Stimulated activated CD8-positive, alpha-beta memory T cell treated with anti-CD3 and anti-CD28 coated beads, Interleukin-12 subunit alpha, Interleukin-12 subunit beta, amount 100 ng/mL, for 1 hour (primary cell): ENCODE measurements around the gene ZNF418.
"Not testable (repeated sequence)": the region's sequence is repeated elsewhere in the genome, so short reads cannot be mapped to it uniquely, and the experiment has no call there.

Source experiments
- DNase-seq: peaks from one replicate; pipeline ENCODE4 v3.0.0-alpha.2; 2020; ENCODE audit warnings: low read depth

Gene ZNF418

GRCh38 chr19:57888560-57889231 is 46.5 kb downstream of the ZNF418 start, which contains the start of gene ZNF814:
Gene ZNF814 (minus strand): TSS chr19:57889037. CDS start chr19:57888802, 235 bp downstream.
- DNase-seq = peak; percentile 71

DNA sequence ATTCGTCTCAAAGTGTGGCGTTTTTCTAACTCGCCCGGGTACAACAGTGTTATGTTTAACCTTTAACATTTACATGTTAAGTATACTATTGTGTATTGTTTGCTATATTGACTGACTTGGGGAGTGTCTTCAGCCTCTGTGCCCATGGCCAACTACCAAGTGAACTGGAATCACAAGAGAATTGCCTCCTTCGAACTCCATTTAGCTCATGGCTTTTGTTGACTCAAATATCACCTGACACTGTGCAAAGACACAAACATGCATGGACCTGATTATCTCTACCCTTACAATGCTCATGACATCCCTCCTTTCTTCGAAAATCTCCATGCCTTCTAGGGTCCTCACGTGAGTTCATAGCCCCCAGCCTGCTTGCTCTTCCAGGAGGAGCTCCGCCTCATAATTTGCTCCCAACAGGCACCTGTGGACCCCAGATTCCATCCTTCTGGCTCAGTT is 47.1 kb downstream of the ZNF418 start:
- no peak for DNase-seq

- DNase-seq = no peak
Measured at GRCh38 chr19:57887195-57887941, 47.8 kb downstream of the ZNF418 start.

DNA sequence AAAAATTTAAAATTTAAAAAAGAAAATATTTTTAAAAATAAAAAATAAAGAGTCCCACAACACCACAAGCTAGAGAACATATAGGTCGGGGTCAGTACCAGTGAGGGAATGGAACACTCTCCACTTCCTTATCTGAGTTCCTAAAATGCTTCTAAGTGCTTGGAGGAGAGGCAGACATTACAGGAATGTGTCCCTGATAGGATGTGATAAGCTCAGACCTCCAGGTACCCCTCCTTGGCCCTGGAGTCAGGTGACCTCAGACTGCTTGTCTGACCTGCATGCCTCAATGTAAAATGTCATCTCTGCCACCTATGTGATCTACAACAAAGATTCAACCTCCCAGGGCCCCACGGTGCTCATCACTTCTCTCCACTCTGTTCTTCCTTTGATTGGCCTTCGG is 49.2 kb downstream of the ZNF418 start:
- DNase-seq = no peak

- not testable (repeated sequence) for DNase-seq
Measured at GRCh38 chr19:57873883-57874799, 61.1 kb downstream of the ZNF418 start.

DNA sequence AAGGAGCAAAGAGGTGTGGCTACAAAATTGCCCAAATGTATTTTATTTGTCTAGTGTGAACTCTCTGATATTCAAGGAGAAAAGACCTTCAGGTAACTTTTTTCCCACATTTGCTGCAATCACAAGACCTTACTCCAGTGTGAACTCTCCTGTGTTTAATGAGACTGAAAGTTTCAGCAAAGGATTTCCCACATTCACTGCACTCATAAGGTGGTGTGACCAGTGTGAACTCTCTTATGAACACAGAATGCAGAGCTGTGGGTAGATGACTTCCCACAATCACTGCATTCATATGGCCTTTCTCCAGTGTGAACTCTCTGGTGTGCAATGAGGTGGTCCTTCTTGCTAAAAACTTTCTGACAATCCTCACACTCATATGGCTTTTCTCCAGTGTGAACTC is 62.8 kb downstream of the ZNF418 start:
- DNase-seq = no peak
